NCI-H226 (cell line): ENCODE measurements around the gene ZNF79.
"Not testable (repeated sequence)": the region's sequence is repeated elsewhere in the genome, so short reads cannot be mapped to it uniquely, and the experiment has no call there.

ENCODE experiments used
- DNase-seq: peaks from one replicate; pipeline ENCODE4 v3.0.0-alpha.2; 2015

The ZNF79 gene

DNA sequence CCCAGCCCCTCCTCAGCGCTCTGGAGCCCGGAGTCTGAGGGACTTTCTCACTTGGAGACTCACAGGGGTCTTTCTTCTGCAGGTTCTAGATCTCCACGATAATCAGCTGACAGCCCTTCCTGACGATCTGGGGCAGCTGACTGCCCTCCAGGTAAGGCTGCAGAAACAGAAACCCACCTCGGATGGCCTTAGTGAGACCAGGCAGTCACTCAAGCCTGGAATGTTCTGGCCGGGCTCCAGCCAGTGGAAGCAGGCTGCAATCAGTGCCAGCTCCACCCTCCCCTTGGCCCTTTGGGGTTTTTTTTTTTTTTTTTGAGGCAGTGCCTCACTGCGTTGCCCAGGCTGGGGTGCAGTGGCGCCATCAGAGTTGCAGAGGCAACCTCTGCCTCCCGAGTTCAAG, 34.7 kb downstream of the ZNF79 start:
- DNase-seq, result no peak

DNA sequence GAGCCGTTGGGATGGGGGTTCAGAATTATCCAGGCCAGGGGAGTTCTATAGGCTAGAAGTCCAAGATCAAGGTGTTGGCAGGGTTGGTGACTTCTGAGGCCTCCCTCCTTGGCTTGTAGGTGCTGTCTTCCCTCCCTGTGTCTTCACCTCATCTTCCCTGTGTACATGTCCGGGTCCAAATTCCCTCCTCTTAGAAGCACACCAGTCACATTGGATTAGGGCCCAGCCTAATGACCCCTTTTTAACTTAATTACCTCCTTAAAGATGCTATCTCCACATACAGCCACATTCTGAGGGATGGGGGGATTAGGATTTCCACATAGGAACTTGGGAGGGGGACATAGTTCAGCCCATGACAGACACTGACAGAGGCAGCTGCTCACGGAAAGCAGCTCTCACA, 39.2 kb downstream of the ZNF79 start:
- DNase-seq, result no peak

DNA sequence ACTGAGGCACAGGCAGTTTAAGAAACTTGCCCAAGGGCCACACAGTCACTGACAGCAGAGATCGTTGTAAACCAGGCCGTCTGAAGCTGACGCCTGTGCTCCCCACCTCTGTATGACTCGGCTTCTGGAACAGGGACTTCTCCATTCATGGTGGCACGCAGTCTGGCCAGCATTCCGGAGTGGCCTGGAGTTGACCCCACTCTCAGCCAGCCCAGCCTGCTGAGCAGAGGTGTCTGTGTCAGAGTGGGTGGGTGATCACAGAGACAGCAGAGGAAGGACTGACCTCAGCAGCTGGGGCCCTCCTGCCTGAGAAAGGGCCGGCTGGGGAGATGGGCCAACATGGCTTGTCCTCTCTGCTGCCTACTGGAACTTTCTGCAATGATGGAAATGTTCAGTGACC, 39.7 kb downstream of the ZNF79 start:
- DNase-seq, result no peak

DNA sequence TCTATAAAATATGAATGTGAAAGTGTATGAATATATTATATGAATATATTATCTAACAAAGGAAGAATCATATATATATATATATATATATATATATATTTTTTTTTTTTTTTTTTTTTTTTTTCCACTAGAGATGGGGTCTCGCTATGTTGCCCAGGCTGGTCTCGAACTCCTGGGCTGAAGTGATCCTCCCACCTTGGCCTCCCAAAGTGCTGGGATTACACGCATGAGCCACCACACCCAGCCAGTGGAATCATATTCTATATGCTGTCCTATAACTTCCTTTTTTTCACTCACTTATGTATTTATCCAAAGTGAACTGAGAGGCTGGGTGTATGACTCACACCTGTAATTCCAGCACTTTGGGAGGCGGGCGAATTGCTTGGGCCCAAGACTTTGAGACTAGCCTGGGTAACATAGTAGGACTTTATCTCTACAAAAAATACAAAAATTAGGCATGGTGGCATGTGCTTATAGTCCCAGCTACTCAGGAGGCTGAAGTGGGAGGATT, 42.3 kb downstream of the ZNF79 start:
- not testable (repeated sequence) for DNase-seq

DNA sequence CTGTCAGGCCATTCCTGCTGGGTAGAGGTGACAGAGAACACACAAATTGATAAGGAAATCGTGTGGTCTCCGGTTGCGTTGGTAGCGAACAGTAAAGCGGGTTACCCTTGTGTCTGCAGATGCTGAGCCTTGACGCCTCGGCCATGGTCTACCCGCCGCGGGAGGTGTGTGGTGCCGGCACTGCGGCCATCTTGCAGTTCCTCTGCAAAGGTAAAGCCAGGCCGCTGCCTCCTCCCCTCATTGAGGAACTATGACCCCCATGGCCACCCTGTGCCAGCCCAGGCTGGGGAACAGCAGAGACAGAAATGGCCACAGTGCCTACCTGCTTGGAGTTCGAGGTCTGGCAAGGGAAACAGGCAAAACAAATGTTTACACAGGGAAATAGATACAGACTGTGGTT, 43.4 kb downstream of the ZNF79 start:
- DNase-seq, result no peak

DNA sequence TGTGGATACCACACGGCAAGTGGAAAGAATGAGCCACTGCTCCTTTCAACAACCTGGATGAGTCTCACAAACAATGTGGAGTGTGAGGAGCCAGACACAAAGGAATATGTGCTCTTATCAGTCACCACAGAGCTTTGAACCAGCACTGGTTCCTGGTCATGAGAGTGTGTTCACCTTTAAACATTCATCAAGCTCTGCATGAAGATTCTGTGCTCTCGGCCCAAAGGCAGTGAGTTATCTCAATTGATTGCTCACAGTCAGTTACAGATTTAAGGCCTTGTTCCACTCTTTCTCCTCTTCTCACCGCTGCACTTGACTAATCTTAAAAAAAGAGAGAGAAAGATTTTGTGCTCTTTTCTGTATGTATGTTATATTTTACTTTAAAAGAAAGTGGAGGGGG, 46.5 kb downstream of the ZNF79 start:
- no peak for DNase-seq

DNA sequence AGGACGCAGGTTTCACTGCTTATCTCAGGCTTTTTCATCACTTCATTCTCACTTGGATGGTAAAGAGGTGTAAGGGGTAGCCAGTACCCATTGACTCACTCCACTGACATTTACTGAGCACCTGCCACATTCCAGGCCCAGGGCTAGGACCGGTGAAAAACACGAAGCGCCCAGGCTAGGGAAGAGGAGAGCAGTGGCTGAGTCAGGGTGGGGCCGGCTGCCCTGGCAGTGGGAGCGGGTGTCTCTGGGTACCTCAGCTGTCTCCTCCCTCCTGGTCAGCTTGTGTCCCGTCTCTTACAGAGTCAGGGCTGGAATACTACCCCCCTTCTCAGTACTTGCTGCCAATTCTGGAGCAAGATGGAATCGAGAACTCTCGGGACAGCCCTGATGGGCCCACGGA, 49.3 kb downstream of the ZNF79 start:
- no peak for DNase-seq

DNA sequence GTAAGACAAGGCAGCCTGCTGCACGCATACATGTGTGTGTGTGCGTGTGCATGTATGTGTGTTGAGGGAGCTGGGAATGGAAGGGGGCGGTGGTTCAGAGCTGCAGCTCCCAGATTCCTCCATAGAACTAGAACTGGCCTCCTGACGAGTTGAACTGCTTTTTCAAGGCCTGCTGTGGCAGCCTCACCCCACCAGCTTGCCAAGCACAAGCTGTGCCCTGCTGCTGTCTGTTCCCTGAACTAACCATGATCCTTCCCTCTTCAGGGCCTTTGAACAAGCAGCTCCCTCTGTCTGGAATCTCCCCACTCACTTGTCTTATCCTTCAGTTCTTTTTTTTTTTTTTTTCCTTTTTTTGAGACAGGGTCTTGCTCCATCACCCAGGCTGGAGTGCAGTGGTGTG, 49.8 kb downstream of the ZNF79 start:
- DNase-seq, result no peak

DNA sequence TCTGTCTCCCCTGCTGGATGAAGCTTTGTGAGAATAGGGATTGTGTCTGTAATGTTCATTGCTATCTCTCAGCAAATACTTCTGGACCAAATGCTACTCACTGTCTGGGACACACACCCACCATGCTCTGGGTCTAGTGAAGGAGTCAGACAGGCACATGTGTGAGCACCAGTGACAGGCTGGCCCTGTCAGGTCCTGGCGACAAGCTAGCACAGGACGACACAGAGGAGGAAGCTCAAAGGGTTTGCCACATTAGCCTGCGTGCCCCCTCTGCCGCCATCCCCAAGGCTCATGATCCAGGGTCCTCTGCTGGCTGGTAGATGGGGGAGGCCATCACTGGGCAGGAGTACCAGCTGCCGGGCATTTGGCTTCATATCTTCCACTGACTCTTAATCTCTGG, 50.4 kb downstream of the ZNF79 start:
- no peak for DNase-seq

DNA sequence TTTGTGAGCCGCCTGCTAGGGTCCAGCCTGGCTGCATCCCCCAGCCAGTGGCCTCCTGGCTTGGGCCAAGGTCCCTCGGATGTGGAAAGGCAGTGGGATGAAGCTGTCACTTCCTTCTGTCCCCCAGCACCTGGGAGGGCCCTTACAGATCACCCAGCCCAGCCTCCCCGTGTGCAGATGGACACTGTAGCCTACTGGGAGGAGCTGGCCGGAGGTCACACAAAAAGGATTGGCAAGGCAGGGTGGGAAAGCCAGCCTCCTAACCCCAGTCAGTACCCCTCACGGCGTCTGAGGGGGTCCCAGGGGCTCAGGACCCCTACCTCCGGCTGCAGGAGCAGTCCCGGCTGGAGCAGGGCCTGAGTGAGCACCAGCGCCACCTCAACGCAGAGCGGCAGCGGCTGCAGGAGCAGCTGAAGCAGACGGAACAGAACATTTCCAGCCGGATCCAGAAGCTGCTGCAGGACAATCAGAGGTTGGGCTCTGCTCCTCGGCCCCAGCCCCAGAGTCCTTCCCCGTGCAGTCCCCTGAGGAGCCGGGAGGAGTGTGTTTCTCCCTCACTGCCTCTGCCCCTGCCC, 55.4 kb downstream of the ZNF79 start:
- DNase-seq, result no peak

DNA sequence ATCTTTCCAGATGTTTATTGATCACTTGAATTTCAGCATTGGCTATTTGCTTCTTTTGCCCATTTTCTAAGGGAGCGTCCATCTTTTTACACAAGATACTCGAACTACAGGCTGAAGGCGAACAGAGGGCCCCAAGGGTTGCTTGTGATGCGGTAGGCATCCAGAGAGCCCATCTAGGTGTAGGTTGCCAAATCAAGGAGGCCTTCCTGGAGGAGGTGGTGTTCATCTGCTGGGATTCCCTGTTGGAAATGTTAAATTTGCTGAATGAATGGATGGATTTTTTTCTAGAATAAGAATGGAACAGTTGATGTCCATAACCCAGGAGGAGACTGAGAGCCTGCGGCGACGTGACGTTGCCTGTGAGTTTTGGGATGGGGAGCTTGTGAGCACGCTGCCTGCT, 58.5 kb downstream of the ZNF79 start:
- no peak for DNase-seq

DNA sequence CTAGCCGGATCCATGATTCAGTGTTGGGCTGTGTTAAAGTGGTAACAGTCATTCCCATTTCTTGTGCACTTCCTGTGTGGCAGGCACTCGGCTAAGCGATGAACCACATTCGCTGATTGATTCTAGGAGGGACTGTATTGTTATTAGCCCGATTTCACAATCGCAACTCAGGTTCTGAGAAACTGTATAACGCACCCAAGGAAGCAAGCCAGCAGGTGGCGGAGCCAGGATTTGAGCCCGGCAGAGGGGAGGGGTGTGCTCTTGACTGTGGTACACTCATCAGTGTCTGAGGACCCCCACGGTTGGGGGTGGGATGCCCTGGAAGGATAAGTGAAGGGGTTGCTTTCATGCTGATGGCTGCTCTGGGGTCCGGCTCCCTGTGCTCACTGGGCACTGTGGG, 61.8 kb downstream of the ZNF79 start:
- DNase-seq, result no peak

DNA sequence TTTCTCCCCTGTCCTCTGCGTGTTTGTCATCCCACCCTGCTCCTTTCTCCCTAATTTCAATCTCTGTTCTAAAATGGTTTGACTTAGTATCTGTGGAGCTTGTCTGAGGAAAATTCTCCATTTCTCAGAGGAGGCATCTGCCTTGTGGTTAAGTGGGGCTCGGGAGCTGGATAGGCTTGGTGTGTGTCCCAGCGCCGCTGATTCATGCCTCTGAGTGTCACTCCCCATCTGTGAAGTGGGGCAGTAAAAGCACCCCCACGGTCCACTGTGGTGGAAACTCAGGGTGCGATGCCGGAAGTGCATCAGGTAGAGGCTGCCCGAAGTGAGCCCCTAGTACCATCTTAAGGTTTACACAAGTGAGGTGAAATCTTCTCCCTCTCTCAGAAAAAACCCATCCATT, 64.8 kb downstream of the ZNF79 start:
- no peak for DNase-seq

DNA sequence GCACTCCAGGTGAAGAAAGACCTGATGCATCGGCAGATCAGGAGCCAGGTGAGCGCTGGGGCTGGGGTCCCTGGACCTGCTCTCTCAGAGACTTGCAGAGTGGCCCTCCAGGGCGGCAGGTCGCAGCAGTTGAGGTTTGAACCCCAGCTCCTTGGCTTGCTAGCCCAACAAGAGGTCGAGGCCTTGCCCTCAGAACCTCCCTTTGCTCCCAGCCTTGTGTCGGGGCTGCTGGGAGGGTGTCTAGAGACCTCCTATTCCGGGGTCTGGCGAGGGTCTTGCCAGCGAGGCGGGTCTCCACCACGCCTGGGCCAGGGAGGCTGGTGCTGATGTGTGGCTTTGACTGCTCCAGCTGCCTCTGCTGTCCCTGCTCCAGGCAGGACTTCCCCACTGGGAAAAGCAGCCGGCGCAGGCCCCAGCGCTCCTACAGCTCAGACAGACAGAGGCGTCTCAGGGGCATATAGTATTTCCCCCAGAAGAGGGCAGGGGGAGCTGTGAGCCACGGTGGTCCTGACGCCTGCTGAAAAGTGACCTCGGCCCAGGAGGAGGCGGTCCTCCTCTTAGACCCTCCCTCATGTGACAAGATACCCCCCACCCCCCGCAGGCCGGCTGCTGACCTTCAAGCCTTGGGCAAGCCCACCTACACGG, 65.4 kb downstream of the ZNF79 start:
- DNase-seq, result no peak

DNA sequence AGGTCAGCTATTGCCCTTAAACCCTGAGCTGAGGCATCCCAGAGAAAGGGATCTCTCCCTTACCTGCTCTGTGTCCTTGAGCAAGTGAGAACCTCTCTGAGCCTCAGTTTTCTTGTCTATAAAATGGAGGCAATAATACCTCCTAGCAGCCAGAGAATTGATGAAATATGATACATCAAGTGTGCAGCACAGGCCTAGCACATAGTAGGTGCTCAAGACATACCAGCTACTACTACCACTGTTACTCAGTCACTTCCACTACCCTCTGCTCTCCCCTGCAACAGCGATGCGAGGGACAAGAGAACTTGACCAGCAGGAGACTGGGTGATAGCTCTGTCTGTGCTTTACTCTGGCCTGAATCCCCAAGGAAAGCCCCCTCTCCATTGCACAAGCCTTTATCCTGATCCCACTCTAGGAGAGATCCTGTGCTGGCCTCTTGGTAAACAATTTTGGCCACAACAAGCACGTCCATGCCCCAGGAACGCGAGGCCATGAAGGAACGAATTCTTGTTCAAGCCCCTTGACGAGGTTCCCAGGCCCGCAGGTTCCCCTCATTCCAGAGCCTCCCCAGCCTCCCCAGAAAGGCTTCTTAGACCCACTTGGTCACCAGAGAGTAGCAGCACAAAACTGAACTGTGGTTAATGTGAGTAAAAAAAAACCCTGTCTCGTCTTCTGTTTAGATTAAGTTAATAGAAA, 66.5 kb downstream of the ZNF79 start:
- DNase-seq, result no peak

DNA sequence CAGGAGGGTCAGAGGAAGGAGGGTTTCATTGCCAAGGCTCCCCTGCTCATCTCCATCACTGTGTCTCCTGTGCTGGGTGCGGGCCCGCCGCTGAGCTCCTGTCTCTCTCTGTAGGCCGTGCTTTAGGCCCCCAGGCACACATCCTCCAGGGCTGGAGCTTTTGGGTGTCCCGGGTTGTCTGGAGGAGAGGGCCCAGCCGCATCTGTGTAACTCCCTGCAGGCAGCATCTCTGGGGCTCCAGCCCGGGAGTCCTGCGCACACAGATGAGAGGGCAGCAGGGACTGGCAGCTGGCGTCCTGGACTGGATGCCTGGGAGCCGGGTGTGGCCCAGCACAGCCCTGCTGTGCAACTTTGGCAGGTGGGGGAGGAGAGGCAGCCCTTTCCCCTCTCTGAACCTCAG, 67.3 kb downstream of the ZNF79 start:
- no peak for DNase-seq

DNA sequence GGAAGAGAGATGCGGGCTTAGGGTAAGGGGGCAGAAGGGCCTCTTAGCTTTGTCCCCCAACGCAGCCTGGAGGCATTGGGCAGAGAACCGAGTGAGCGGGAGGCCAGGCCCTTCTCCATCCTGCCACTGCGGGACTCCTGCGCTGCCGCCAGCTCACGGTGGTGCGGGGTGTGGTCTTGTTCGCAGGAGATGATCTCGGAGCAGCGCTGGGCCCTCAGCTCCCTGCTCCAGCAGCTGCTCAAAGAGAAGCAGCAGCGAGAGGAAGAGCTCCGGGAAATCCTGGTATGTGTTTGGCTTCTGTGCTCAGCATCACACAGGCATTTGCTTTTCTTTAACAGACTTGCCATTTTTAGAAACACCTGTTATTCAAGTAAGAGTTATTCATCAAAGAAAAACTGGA, 68.4 kb downstream of the ZNF79 start:
- no peak for DNase-seq

DNA sequence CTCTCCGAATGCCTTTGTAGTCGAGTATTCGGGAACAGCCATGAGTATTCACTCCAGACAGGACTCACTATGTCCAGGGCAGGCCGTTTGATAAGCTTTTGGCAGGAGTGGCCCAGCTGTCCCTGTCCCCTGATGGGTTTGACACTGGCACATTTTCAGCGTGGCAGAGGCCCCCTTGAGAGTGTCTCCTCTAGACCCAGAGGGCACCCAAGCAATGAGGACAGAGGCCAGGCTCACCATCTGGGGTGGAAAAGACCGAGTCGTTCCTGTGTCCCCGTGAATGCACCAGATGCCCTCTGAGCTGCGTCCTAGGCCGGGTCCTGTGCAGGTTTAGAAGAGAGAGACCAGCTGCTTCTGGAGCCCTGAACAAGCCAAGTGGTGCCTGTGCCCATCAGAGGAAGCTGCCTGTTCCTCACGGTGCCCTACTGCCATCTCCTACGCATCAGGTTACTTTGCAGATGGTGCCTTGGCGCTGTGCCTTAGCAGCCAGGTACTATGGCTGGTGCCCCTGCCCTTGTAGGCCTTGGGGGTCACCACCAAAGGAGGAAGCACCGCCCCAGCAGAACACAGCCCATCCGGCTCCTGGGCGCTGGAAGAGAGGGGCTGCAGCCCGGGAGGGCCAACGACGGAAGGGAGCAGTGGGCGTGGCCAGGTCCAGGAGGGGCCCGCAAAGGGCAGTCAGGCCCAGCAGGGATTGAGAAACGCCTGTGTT, 69.6 kb downstream of the ZNF79 start:
- no peak for DNase-seq

DNA sequence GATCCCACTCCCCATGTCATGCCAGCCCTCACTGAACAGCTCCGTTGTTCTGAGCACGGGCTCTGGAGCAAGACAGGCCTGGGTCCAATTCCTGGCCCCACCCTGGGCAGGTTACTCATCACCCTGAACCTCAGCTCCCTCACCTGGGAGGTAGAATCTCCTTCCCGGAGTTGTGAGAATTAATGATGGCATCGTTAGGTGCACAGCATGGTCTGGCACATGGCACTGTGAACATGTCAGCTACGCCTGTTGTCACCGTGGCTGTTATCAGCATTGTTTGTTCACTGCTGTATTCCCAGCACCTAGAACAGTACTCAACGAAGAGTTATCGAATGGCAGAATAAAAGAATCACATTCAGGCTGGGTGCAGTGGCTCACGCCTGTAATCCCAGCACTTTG, 70.1 kb downstream of the ZNF79 start:
- DNase-seq, result no peak
